ENCODE measurements around the gene PDSS2.

DNA sequence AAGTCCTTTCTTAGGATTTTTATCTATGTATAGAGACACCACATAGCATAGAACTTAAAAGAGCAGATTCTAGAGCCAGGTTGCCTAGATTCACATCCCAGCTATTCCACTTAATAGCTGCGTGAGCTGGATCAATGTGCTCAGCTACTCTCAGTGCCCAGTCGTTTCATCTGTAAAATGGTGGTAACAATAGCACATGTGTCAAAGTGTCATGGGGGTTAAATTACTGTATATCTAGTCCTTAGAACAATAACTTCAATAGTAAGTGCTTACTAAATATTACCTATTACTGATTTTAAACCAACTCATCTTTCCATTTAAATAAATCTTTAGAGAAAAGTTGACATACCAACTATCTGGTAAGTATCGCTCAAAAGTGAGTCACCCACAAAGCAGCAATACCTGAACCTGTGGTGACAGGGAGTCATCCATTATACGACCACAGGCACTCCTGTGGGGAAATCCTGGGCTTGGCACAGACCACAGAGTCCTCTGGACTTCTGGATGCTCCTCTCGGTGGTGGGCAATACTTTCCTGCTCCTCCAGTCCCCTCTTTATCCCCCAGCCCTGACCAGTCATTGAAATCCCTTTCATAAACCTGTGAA lies 154.8 kb downstream of the PDSS2 start:
- TF ChIP-seq, protein P1, sequence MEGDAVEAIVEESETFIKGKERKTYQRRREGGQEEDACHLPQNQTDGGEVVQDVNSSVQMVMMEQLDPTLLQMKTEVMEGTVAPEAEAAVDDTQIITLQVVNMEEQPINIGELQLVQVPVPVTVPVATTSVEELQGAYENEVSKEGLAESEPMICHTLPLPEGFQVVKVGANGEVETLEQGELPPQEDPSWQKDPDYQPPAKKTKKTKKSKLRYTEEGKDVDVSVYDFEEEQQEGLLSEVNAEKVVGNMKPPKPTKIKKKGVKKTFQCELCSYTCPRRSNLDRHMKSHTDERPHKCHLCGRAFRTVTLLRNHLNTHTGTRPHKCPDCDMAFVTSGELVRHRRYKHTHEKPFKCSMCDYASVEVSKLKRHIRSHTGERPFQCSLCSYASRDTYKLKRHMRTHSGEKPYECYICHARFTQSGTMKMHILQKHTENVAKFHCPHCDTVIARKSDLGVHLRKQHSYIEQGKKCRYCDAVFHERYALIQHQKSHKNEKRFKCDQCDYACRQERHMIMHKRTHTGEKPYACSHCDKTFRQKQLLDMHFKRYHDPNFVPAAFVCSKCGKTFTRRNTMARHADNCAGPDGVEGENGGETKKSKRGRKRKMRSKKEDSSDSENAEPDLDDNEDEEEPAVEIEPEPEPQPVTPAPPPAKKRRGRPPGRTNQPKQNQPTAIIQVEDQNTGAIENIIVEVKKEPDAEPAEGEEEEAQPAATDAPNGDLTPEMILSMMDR (IDR thresholded peaks at IDR 0.05): no peak
- no peak for TF ChIP-seq POLR2A (IDR thresholded peaks at IDR 0.05)
- no peak for TF ChIP-seq POLR2AphosphoS5 (IDR thresholded peaks at IDR 0.05; ENCODE audit: insufficient read depth in 1 of 2, low read depth in 1 of 2)
